Cerebellar nuclear complex (tissue), 1 donor: ENCODE measurements around the gene ASF1B.

Experiments
- DNase-seq, 2 experiments: peaks; one replicate each; lab custom pipeline; 2025; lab: John Stamatoyannopoulos, UW

ASF1B gene

DNA sequence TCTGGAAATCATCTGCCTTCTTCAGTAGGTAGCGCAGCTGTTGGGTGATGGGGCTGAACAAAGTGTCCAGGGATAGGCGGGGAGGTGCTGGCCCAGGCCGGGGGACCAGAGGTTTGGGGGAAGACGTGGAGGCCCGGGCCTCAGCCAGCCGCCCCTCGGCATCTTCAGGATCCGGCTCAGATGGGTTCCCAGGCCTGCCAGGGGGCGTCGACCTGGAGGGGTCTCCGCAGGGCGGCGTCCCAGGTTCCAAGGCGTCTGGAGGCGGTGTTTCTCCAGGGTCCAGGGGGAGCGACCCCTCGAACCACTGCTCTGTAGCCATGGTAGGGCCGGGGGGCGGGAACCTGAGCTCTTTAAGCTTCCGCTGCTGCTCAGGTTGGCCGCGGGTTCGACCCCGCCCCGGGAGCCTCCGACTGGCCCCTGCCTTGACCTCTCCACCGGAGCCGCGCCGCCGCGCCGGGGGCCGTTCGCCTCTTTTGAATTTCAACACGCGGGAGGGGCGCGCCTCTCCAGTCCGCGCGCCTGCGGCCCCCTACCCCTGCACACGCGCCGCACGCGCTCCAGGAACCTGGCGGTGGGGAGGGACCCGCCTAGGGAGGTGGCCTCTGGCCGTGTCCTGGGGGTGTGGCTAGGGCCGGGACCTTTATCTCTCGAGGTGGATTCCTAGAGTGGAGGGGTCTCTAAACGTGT, 50.9 kb downstream of the ASF1B start, which contains the start of gene C19orf67:
C19orf67 (minus strand) TSS at position 475 of the 687 bp plus-strand sequence; CDS start at position 319, 156 bp downstream.
- no peak for DNase-seq

DNA sequence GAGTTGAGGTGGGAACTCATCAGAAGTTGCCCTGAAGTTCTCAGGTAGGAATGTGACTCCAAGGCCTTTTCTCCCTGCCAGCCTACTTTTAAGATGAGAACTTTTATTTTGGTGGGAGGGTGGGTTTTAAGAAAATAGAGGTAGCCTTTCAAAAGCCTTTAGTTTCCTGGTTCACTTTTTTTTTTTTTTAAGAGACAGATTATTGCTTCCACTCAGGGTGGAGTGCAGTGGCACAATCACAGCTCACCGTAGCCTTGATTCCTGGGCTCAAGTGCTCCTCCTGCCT, 53.8 kb downstream of the ASF1B start:
- no peak for DNase-seq

DNA sequence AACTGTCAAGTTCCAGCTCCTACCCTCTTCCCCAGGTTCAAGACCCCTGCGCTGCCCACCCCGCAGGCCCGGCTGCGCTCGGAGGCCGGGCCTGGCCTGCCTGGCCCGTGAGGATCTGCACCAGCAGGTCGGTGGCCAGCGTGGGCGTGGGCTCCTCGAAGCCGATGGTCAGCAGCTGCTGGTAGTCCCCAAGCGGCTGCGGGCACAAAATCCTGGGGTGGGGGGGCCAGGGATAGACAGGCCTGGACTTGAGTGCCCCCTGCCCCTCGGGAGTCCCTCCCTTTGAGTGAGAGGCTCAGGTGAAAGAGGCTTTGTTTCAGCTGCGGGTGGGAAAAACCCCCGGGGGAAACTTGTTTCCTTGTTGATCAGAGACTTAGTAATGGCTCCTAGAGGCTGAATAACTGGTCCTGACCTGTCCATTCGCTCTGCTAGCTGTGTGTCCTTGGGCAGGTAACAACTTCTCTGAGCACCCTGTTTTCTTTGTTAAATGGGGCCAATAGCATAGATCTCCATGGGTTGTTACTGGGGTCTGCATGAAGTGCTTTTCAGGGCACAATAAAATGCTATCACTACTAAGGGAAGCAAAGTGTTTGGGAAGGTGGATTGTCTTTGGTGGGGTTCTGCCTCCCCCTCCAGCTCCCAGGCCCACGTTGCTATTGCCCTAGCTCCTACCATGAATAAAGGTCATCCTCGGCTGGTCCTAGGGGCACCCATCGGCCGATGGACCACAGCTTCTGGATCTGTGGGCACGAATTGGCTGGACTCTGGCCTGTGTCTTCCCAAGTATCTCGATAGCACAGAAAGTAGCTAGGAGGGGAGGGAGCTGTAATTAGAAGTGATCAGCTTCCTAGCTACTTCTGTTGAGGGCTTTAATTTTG, 54.4 kb downstream of the ASF1B start:
- no peak for DNase-seq

GRCh38 chr19:14080887-14081796, 55.2 kb downstream of the ASF1B start:
- peak; percentile 95 to 97 for DNase-seq

- DNase-seq = no peak
Observed at GRCh38 chr19:14078411-14078810, 58.0 kb downstream of the ASF1B start.

GRCh38 chr19:14073925-14074838, 62.2 kb downstream of the ASF1B start:
- DNase-seq = no peak

DNA sequence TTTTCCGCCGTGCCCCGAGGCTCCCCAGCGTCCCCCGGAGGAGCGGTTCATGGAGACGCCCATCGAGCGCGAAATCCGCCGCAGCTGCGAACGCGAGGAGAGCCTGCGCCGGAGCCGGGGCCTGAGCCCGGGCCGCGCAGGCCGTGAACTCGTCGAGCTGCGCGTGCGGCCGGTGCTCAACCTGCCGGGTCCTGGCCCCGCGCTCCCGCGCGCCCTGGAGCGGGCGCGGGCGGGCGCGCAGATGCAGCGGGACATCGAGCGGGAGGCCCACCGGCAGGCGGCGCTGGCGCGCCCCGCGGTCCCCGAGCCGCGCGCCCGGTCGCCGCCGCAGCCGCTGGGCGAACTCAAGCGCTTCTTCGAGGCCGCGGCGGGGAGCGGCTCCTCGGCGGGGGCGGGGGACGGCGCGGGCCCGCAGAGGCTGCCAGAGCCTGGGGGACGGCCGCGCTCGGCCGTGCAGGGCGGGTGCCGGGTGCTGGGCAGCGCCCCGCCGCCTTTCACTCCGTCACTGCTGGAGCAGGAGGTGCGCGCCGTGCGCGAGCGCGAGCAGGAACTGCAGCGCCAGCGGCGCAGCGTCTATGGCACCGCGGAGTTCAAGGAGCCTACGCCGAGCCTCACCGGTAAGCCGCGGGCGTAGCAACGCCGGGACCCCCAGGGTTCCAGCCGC, 63.0 kb downstream of the ASF1B start:
- DNase-seq = no peak

DNA sequence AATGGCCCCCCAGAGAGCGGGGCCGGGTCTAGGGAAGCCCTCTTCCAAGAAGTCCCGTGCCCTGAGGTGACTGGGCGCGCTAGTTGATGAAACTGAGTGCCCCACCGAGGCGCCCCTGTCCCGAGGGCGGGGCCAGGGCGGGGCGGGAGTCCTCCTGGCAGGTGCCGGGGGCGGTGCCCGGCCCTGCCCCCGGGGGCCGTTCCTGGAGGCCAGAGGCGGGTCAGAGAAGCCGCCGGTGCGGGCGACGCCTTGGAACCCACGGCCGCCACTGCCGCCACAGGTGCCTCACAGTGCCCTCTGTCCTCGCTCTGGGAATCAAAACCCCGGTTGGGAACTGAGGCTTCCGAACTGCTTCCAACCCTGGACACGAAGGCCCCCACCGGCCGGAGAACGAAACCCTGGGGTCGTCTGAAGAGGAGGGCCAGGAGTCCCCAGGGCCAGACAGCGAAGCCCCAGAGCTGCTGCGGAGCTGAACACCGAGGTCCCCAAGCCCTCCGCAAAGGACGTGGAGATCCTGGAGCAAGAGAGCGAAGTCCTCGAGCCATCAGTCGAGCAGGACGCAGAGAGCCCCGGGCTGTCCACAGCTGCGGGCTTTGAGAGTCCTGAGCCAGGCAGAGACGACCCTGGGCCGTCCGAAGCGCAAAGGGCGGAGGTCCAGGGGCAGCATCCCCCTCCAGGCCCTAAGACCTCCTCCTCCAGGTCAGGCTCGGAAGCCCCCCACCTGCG, 63.7 kb downstream of the ASF1B start, which contains the start of gene MISP3:
MISP3 (plus strand) TSS at position 252 of the 726 bp plus-strand sequence. CDS start 524 bp downstream, outside the sequence.
- DNase-seq = no peak

DNA sequence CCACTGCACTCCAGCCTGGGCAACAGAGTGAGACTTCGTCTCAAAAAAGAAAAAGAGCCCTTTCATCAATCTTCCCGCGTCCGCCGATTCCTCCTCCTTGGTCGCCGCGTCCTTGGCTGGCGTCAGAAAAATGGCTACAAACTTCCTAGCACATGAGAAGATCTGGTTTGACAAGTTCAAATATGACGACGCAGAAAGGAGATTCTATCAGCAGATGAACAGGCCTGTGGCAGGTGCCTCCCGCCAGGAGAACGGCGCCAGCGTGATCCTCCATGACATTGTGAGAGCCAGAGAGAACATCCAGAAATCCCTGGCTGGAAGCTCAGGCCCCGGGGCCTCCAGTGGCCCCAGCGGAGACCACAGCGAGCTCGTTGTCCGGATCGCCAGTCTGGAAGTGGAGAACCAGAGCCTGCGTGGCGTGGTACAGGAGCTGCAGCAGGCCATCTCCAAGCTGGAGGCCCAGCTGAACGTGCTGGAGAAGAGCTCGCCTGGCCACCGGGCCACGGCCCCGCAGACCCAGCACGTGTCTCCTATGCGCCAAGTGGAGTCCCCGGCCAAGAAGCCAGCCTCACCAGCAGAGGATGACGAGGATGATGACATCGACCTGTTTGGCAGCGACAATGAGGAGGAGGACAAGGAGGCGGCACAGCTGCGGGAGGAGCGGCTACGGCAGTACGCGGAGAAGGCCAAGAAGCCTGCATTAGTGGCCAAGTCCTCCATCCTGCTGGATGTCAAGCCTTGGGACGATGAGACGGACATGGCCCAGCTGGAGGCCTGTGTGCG, 65.9 kb downstream of the ASF1B start:
- no peak for DNase-seq
